GM19023 (cell line): ENCODE data around the gene SLC39A2.
"Not testable (repeated sequence)": the region's sequence is repeated elsewhere in the genome, so short reads cannot be mapped to it uniquely, and the experiment has no call there.

Source experiments
- ATAC-seq: cut with Tn5 transposase; IDR thresholded peaks from one replicate; pipeline ENCODE4 v1.9.1; 2021; ENCODE audit warnings: mild to moderate bottlenecking, moderate library complexity; ENCODE audit not compliant: unreplicated experiment

SLC39A2 gene

GRCh38 chr14:20996521-20996920 is 2.6 kb upstream of the SLC39A2 start:
- ATAC-seq: no peak

- no peak for ATAC-seq
Measured at GRCh38 chr14:20997115-20997514, 2.0 kb upstream of the SLC39A2 start.

- no peak for ATAC-seq
Measured at GRCh38 chr14:20997564-20997963, 1.5 kb upstream of the SLC39A2 start.

- ATAC-seq: no peak
Measured at GRCh38 chr14:20998139-20998538, 954 bp upstream of the SLC39A2 start.

GRCh38 chr14:20999591-20999990 is 498 bp downstream of the SLC39A2 start:
- ATAC-seq: no peak

GRCh38 chr14:21001218-21001617 is 2.1 kb downstream of the SLC39A2 start:
- no peak for ATAC-seq

- ATAC-seq: no peak
Measured at GRCh38 chr14:21003788-21004346, 4.8 kb downstream of the SLC39A2 start.

GRCh38 chr14:21009721-21010120 is 10.6 kb downstream of the SLC39A2 start:
- ATAC-seq: not testable (repeated sequence)

- ATAC-seq: no peak
Measured at GRCh38 chr14:21011136-21011535, 12.0 kb downstream of the SLC39A2 start.

GRCh38 chr14:21014761-21015190 is 15.7 kb downstream of the SLC39A2 start:
- ATAC-seq: peak; percentile 66

- no peak for ATAC-seq
Measured at GRCh38 chr14:21015312-21015711, 16.2 kb downstream of the SLC39A2 start.

GRCh38 chr14:21016413-21017190 is 17.5 kb downstream of the SLC39A2 start:
- no peak for ATAC-seq

GRCh38 chr14:21017528-21018245 is 18.6 kb downstream of the SLC39A2 start:
- ATAC-seq: no peak

GRCh38 chr14:21018286-21018685 is 19.2 kb downstream of the SLC39A2 start:
- no peak for ATAC-seq

- ATAC-seq: no peak
Measured at GRCh38 chr14:21018781-21019180, 19.7 kb downstream of the SLC39A2 start.

GRCh38 chr14:21019366-21019765 is 20.3 kb downstream of the SLC39A2 start:
- ATAC-seq: no peak

GRCh38 chr14:21020977-21021545 is 22.0 kb downstream of the SLC39A2 start:
- no peak for ATAC-seq

- ATAC-seq: no peak
Measured at GRCh38 chr14:21022686-21023085, 23.6 kb downstream of the SLC39A2 start.

GRCh38 chr14:21023174-21023573 is 24.1 kb downstream of the SLC39A2 start:
- ATAC-seq: no peak

GRCh38 chr14:21023817-21024584 is 24.9 kb downstream of the SLC39A2 start:
- ATAC-seq: no peak
